HG03060 (cell line): ENCODE data around the gene FTL.

Experiments
- ATAC-seq: cut with Tn5 transposase; IDR thresholded peaks from one replicate; pipeline ENCODE4 v1.9.1; 2021; ENCODE audit warnings: low read depth, moderate number of reproducible peaks; ENCODE audit not compliant: unreplicated experiment

Gene FTL

DNA sequence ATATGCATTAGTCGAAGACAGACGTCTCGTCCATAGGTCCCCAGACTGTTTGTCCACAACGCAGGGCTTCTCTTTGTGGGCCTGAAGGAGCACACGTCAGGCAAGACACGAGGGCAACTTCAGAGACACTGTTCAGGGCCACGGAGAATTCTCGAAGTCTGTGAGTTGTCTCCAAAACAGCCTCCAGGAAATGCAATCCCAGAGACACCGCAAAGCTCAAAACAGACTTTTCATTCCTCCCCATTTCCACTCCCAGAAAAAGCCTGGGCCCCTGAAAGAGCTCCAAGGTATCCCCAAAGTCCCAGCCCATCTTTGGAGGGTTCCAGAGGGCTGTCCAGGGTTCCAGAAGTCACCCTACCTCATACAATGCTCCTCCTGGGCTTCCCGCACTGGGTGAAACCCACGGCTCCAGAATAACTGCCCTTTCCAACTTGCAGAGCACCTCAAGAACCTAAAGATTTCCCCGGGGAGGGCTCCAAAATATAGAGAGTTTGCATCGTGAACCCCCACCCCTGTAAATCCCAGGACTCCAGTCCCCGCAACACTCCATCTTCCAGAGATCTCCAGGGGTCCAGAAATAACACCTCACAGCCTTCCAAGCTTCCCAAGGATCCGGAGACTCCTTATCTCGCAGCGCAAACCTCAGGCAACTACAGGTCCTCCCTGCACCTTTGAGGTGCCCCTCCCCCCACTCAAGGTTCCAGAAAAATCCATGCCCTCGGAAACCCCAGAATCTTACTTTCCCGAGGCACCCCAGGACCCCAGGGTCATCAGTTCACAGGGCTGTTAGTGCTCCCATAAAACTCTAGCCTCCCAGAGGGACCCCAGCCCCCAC is 687 bp upstream of the FTL start:
- ATAC-seq: no peak

DNA sequence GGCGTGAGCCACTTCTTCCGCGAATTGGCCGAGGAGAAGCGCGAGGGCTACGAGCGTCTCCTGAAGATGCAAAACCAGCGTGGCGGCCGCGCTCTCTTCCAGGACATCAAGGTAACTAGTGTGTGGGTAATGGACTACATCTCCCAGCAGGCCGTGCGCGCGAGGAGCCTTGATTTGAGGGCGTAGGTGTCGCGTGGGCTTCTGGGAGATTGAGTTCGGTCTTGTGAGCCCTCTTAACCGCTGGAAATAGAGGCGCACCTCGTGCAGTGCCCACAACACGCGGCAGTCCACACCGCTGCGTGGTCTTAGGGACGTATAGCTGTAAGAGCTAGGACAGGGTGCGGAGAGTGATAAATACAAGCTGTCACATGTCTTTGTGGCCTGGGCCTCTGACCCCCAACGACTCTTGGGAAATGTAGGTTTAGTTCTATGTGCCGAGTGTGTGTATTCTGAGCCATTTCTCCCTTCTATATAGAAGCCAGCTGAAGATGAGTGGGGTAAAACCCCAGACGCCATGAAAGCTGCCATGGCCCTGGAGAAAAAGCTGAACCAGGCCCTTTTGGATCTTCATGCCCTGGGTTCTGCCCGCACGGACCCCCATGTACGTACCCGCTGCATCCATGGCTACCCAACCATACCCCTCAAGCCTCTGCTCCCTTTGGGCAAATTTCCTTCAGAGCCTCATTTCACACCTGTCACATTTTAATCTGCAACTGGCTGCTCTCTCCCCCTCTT is 864 bp downstream of the FTL start:
- no peak for ATAC-seq

DNA sequence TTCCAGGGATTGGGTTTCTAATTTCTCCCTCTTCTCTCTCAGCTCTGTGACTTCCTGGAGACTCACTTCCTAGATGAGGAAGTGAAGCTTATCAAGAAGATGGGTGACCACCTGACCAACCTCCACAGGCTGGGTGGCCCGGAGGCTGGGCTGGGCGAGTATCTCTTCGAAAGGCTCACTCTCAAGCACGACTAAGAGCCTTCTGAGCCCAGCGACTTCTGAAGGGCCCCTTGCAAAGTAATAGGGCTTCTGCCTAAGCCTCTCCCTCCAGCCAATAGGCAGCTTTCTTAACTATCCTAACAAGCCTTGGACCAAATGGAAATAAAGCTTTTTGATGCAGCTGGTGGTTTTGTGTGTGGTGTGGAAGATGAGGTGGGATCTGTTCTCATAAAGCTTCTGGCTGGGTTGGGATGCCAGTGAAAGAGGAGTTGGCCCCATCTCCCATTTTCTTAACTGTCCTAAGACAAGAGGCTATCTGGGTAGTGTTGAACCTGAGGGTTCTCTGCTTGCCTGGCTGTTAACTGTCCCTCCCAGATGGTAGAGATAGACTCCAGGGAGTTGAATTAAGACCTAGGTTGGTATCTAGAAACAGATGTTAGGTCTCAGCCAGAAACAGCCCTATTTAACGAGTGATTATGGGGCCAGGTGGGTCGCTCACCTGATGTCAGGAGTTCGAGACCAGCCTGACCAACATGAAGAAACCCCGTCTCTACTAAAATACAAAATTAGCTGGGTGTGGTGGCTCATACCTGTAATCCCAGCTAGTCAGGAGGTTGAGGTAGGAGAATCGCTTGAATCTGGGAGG is 1.6 kb downstream of the FTL start:
- ATAC-seq: no peak

DNA sequence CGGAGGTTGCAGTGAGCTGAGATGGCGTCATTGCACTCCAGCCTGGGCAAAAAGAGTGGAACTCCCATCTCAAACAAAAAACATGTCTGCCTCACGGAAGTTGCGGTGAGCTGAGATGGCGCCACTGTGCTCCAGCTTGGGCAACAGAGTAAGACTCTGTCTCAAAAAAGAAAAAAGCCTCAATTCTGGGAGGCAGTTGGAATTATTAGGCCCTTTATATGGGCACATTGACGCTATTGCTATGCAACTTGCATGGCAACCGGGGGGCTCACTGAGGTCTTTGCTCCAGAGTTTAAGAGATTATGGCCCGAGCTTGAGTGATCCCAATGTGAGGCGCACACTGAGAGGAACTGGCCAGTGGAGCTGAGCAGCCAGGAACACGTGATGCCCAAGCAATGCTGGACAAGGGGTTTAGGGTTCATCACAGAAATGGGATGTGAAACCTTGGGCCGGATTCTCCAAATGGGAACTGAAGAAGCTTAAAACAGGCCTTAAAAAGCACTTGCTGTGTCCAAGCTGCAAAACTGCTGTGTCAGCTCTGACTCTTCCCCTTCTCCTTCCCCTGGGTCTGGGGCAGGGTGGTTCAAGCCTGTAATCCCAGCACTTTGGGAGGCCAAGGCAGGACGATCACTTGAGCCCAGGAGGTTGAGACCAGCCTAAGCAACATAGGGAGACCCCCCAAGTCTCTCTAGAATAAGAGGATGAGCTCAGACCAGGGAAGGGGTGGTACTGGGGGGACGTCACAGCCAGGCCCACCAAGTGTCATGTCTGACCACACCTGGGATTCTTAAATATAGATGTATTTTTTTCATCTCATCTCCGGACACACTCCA is 2.5 kb downstream of the FTL start:
- no peak for ATAC-seq

GRCh38 chr19:48968179-48968661 is 3.1 kb downstream of the FTL start:
- ATAC-seq: no peak

- no peak for ATAC-seq
Measured at GRCh38 chr19:48968813-48969218, 3.7 kb downstream of the FTL start.

DNA sequence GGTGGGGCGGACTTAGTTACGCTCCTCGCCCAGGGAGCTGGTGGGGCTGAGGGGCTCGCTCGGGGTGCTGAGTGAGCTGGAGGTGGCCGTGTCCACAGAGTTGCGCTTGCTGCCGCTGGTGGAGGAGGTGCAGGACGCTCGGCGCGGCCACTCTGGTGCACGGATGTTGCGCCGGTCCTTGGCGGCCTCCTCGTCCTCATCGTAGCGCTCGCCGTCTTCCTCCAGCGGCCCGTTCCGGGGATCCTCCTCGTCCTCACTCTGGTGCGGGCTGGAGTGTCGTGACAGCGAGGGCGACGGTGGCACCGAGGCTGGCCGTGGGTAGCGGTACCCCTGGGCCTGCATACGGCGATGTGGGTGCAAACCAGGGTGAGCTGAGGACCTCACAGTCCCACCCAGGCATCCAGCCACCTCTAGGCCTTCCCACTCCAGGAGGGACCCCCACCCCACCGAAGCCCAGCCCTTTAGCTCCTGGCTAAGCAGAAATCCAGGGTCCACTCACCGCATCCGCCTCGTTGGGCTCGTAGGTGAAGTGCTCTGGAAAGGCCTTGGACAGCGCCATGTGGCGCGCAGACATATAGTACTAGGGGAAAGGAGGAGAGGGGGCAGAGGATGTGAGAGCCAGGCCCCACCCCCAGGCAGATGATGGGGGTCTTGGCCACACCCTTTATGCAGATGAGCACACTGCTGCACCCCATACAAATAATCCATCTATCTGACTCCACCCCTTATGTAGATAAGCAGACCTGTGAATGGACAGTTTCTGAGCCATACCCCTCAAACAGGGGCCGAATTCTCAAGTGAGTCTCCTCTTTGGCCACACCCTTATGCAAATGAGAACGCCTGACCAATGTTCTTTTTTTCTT is 4.4 kb downstream of the FTL start:
- ATAC-seq: no peak

DNA sequence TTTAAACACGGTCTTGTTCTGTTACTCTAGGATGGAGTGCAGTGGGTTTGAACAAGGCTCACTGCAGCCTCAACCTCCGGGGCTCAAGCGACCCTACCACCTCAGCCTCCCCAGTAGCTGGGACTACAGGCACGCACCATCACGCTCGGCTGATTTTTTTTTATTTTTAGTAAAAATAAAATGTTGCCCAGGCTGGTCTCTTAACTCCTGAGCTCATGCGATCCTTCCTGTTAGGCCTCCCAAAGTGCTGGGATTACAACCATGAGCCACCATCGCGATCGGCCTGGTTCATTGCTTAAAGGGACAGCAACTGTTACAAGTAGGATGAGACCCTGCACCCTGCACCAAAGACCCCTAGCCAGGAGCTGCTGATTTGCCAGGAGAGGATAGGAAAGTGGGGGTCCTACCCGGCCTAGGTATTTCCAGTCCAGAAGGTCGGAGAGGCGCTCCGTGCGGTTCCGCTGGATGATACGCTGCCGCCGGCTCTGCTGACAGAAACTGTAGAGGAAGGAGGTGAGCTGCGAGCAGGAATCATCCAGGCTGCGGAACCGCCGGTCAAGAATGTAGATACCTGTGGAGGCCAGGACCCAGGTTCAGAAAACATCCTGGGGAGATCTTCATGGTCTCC is 5.1 kb downstream of the FTL start:
- ATAC-seq: no peak

DNA sequence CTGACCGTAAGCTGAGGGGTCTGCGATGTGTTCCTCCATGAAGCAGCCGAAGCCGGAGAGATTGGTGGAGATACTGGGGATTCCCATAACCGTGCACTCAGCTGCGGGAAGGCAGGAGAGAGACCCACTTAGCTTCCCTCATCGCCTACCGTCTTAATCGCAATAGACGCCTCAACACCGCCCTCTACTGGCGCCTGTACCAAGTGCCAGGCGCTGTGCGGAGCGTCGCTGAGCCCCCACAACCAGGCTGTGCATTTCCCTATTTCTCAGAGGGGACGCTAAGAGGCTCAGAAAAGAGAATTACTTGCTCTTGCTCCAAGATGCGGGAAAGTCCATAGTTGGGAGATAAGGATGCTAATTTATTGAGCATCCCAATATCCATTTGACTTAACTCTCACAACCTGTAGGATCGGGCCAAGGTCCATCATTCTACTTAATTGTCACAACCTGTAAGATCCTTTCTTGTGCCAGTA is 5.8 kb downstream of the FTL start:
- ATAC-seq: no peak

DNA sequence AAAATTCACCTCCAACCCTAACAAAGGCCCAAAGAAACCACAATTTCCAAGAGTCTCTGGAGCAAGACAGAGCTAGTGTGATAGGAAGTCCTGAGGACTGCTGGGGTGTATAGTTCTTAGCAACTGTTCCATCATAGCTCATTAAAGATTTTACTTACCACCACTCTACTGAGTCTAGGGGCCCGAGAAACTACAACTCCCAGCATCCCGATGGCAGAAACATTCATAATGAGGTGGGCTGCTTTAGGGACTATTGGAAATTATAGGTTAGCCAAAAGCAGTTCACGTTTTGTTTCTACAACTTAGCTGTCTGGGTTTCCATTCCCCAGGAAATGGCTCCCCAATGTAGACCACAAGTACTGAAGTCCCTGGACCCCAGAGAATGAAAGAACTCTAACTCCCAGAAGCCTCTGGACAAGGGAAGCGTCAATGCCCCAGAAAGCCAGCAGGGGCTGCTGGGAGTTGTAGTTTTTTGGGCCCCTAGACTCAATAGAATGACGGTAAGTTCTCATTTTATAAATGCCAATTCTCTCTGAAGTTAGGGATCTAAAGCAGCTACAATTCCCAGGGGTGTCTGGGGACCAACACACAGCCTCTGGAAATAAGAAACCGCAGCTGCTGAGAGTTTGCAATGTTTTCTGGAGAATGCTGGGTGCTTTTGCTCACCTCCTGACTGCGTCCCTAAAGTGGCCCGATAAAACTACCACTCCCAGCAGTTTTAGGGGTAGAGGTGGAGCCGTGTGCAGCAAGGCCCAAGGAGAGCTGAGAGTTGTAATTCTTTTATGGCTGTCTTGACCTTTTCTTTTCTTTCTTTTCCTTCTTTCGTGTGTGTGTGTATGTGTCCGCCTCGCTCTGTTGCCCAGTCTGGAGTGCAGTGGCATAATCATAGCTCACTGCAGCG is 11.1 kb downstream of the FTL start:
- ATAC-seq: no peak

DNA sequence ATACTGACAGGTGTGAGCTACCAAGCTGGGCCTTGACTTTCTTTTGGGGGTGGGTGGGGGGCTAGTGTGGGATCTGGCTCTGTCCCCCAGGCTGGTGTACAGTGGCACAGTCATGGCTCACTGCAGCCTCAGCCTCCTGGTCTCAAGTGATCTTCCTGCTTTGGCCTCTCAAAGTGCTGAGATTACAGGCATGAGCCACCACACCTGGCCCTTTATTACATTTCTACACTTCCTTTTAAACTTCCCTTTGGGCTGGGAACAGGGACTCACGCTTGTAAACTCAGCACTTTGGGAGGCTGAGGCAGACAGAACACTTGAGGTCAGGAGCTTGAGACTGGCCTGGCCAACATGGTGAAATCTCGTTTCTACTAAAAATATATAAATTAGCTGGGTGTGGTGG is 12.0 kb downstream of the FTL start:
- ATAC-seq: no peak

DNA sequence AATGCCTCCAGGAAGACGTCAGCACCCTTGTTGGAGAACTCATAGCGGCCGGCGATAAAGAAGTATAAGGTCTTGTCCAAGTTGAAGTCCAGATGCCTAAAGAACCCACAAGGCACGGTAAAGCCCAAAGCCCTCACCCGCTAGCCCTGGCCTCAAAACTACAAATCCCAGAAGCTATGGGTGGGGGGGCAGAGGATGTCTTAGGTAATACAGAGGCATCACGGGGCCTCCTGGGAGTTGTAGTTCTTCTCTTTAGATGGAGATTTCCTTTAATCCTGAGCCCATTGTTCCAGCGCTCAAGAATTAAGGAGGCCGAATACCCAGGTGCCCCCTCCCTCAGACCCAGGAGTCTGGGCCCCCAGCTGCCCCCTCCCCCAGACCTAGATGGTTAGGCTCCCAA is 17.2 kb downstream of the FTL start:
- ATAC-seq: no peak

DNA sequence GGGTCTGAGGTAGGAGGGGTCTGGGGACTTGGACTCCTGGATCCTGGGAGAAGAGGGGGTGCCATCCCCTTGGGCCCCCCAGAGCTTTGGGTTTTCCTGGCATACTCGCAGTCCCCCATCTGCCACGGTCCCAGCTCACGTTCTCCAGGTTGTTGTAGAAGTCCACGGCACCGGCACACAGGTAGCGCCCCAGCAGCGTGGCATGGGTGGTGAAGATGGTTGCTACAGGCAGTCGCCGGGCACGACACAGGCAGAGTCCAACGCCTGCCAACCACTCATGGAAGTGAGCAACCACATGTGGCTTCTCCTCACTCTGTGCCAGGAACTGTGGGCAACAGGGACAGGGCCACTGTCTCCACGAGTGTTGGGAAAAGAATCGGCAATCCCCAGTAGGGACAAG is 20.6 kb downstream of the FTL start:
- ATAC-seq: no peak

DNA sequence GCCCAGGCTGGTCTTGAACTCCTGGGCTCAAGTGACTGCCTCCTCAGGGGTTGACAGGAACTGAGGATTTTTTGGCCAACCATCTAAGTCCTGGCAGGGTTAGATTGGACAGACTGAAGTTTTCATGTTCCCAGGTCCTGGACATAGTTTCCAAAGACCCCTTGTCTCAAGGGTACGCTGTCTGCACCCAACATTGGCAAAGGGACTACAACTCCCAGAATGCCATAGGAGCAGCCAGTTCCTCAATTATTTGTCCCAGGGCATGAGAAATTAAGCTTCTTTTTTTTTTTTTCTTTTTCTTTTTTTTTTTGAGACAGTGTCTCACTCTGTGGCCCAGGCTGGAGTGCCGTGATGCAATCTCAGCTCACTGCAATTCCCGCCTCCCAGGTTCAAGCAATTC is 21.1 kb downstream of the FTL start:
- no peak for ATAC-seq

DNA sequence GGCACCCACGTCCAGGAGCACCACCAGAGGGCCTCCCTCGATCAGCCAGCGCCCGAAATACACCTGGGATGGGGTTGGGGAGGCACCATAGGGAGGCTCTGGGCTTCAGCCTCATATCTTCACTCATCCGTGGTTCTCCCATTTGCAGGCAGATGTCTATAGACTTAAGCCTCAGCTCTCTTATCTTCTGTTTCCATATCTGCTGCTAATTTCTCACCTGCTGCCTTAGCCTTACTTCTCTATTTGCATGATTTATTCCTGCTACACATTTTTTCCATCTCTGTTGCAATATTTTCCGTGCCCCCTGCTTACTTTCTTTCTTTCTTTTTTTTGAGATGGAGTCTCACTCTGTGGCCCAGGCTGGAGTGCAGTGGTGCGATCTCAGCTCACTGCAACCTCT is 22.2 kb downstream of the FTL start:
- no peak for ATAC-seq

DNA sequence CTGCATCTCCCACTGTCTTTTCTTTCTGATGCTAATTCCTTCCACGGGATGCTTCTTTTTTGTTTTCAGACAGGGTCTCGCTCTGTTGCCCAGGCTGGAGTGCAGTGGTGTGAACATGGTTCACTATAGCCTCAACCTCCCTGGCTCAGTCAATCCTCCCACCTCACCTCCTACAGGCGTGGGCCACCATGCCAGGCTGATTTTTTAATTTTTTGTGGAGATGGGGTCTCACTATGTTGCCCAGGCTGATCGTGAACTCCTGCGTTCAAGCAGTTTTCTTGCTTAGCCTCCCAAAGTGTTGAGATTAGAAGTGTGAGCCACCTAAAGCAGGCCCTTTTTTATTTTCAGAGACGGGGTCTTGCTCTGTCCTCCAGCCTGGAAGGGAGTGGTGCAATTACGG is 23.2 kb downstream of the FTL start:
- no peak for ATAC-seq

- ATAC-seq: no peak
Measured at GRCh38 chr19:48988860-48989259, 23.8 kb downstream of the FTL start.
